Gastroesophageal sphincter (tissue), 4 donors: Measurements from ENCODE around the gene LRRC1. TPM values are rescaled to one million over a fixed set of nuclear protein-coding genes. Genes with fewer than 3 reads are reported as not detected.
A peak's percentile ranks its signal among the peaks of the same experiment; 100 is the strongest.

Experiments used
- ATAC-seq: fragments of 150-250 bp; one replicate; pipeline ENCODE4 v1.9.1; 2016; ENCODE audit warnings: mild to moderate bottlenecking, moderate library complexity
- H3K27ac ChIP-seq, 4 donors: fragments of 200-600 bp; sonication (generic) in 3 of 4; 1 replicate in 3 of 4; 2 replicates in 1 of 4; pipeline ENCODE4 v1.5.1; 2016 to 2019
- H3K27me3 ChIP-seq: fragments of 200-600 bp; sonication (generic); one replicate; pipeline ENCODE4 v1.5.1; 2019
- H3K36me3 ChIP-seq, 2 donors: fragments of 200-600 bp; sonication (generic); one replicate each; pipeline ENCODE4 v1.5.1; 2019; ENCODE audit warnings: control low read depth in 1 of 2
- H3K4me1 ChIP-seq, 3 donors: fragments of 200-600 bp; sonication (generic); 1 replicate in 2 of 3; 2 replicates in 1 of 3; pipeline ENCODE4 v1.5.1; 2016 to 2019; ENCODE audit warnings: control low read depth in 2 of 3
- H3K4me3 ChIP-seq, 2 donors: fragments of 200-600 bp; sonication (generic); one replicate each; pipeline ENCODE4 v1.5.1; 2019; ENCODE audit warnings: mild to moderate bottlenecking in 1 of 2, moderate library complexity in 1 of 2
- H3K9me3 ChIP-seq, 3 donors: fragments of 200-600 bp; sonication (generic); one replicate each; pipeline ENCODE4 v1.5.1; 2017 to 2019; ENCODE audit warnings: control low read depth in 2 of 3
- EP300 ChIP-seq: sonication (generic); formaldehyde crosslinking; IDR thresholded peaks from one replicate; pipeline ENCODE4 v1.6.1; 2017; ENCODE audit warnings: antibody characterized with exemption, mild to moderate bottlenecking
- POLR2A ChIP-seq, 2 donors: fragments of 450-650 bp; IDR thresholded peaks; one replicate each; pipeline ENCODE4 v1.6.1; 2017; ENCODE audit warnings: antibody characterized with exemption in 2 of 2, mild to moderate bottlenecking in 2 of 2, moderate library complexity in 1 of 2
- POLR2AphosphoS5 ChIP-seq: sonication (generic); formaldehyde crosslinking; IDR thresholded peaks from one replicate; pipeline ENCODE4 v1.6.1; 2017; ENCODE audit warnings: antibody characterized with exemption
- WGBS, 2 donors: methylation state at CpG; one replicate each; pipeline ENCODE4 v1.1.5; 2018; ENCODE audit warnings: low coverage in 1 of 2; 5-methylcytosine and 5-hydroxymethylcytosine counted together
- total RNA-seq, 4 donors: library from RNA; depleted of rRNA; stranded (reverse); fragments of >200 nt; gene quantifications; one replicate each; pipeline ENCODE4 v1.1.0, GENCODE V29; 2016
- TF ChIP-seq, protein P1 (sequence below), 4 experiments: fragments of 200-600 bp in 2 of 4; fragments of 450-650 bp in 2 of 4; sonication (generic) in 1 of 4; IDR thresholded peaks; one replicate each; pipeline ENCODE4 v1.5.1; 2017 to 2019; ENCODE audit warnings: antibody characterized with exemption in 4 of 4, mild to moderate bottlenecking in 2 of 4, moderate library complexity in 2 of 4

LRRC1 gene
- total RNA-seq, 4 donors from 2014 or later, result 12.4 to 28.3 (median 15.5) TPM

DNA sequence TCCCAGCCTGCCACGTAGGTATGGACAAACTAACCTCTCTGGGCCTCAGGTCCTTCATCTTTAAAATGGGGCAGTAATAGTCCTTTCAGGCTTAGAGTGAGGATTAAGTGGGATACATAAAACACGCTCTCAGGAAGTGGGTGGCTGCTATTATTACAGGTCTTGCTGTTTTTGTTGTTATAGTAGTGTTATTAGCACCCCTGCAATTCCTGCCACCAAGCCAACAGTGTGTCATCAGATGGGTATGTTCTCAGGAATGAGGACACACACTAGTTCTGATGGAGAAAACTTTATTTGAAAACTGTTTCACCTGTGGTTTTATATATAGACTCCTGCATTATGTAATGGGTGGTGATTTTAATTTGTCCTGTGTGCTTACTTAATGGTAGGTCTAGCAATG, 131.7 kb downstream of the LRRC1 start:
- ATAC-seq, result no peak
- H3K4me1 ChIP-seq, result peaks cover 0 to 32% (median 6%) of the 10 kb centered on the region in 3 donors
- peaks cover 0 to 19% of the 10 kb centered on the region in 2 donors for H3K36me3 ChIP-seq
- no peak overlapping the region for H3K4me3 ChIP-seq
- no peaks in the 10 kb centered on the region for H3K27me3 ChIP-seq
- WGBS, 2 donors, result 75% methylated on average over 2 of the region's 2 CpGs; no CpG with 5 or more reads in 1 of the 2 donors
- no peaks in the 10 kb centered on the region for H3K9me3 ChIP-seq
- peak overlapping the region in 1 of 4 donors; percentile 15 for H3K27ac ChIP-seq
- TF ChIP-seq POLR2AphosphoS5 (no peak), POLR2A (IDR thresholded peaks at IDR 0.05) (no peak), EP300 (no peak)
- TF ChIP-seq, protein P1, sequence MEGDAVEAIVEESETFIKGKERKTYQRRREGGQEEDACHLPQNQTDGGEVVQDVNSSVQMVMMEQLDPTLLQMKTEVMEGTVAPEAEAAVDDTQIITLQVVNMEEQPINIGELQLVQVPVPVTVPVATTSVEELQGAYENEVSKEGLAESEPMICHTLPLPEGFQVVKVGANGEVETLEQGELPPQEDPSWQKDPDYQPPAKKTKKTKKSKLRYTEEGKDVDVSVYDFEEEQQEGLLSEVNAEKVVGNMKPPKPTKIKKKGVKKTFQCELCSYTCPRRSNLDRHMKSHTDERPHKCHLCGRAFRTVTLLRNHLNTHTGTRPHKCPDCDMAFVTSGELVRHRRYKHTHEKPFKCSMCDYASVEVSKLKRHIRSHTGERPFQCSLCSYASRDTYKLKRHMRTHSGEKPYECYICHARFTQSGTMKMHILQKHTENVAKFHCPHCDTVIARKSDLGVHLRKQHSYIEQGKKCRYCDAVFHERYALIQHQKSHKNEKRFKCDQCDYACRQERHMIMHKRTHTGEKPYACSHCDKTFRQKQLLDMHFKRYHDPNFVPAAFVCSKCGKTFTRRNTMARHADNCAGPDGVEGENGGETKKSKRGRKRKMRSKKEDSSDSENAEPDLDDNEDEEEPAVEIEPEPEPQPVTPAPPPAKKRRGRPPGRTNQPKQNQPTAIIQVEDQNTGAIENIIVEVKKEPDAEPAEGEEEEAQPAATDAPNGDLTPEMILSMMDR (IDR thresholded peaks at IDR 0.05), result no peak

DNA sequence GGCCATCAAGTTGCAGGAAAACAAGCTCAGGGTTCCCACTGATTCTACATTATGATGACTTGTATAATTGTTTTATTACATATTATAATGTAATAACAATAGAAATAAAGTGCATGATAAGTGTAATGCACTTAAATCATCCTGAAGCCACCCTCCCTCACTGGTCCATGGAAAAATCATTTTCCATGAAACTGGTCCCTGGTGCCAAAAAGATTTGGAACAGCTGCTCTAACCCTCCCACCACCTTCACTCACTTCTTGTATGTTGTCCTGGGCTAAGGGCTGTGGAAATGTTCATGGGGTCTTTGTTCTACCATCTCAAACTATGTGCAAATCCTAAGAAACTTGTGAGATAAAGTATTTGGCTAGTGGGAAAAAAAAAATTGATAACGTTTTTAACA, 133.8 kb downstream of the LRRC1 start:
- no peaks in the 10 kb centered on the region for H3K27me3 ChIP-seq
- no peak for ATAC-seq
- H3K27ac ChIP-seq, result no peak overlapping the region
- H3K9me3 ChIP-seq, result no peaks in the 10 kb centered on the region
- peaks cover 0 to 32% (median 6%) of the 10 kb centered on the region in 3 donors for H3K4me1 ChIP-seq
- H3K4me3 ChIP-seq, result no peak overlapping the region
- no peak for TF ChIP-seq EP300
- TF ChIP-seq, protein P1 (IDR thresholded peaks at IDR 0.05), result no peak
- no peak for TF ChIP-seq POLR2A (IDR thresholded peaks at IDR 0.05)
- no peak for TF ChIP-seq POLR2AphosphoS5
- WGBS, 2 donors, result 9 to 20% methylated on average over 1 of the region's 1 CpG
- H3K36me3 ChIP-seq, result no peaks in the 10 kb centered on the region

DNA sequence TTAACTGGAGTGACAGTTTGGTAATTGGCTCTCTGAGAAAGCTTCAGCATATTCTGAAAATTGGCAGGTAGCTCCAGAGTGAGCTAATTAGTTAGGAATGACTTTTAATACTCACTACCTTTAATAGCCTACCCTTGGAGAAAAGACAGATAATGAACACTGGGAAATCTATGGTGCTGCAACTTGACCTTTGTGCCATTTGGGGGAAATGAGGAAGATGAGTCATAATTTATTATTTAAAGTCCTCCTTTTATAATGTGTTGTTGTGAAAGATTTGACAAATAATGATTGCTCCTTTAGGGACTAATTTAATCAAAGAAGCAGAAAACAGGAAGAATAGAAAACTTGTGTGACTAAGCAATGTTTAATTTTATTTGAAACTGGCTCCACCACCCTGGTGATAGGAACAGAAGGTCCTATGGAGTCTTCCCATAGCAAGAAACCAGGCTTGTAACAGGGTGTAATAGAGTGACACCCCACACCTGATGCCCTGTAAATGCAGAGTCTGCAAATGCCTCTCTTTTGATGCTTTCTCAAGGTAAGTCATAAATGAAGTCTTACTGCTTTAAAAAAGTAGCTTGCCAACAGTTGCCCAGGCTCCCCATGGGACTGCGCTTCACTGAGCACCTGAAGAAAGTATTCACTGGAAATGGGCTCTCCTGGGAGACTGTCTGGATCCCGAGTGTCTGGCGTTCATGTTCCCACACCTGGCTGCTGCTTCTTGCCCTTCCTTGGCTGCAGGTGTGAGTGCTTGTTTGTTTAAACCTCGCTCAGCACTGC, 134.4 kb downstream of the LRRC1 start:
- WGBS, 2 donors, result no CpG with 5 or more reads among the region's 4 CpGs
- TF ChIP-seq POLR2A (IDR thresholded peaks at IDR 0.05) (no peak), EP300 (no peak), POLR2AphosphoS5 (peak; percentile 30)
- TF ChIP-seq, protein P1 (IDR thresholded peaks at IDR 0.05), result no peak
- H3K36me3 ChIP-seq, result no peaks in the 10 kb centered on the region
- no peak overlapping the region for H3K27ac ChIP-seq
- H3K27me3 ChIP-seq, result no peaks in the 10 kb centered on the region
- peaks cover 0 to 32% (median 6%) of the 10 kb centered on the region in 3 donors for H3K4me1 ChIP-seq
- H3K4me3 ChIP-seq, result no peak overlapping the region
- H3K9me3 ChIP-seq, result no peaks in the 10 kb centered on the region
- peak; percentile 37 for ATAC-seq

DNA sequence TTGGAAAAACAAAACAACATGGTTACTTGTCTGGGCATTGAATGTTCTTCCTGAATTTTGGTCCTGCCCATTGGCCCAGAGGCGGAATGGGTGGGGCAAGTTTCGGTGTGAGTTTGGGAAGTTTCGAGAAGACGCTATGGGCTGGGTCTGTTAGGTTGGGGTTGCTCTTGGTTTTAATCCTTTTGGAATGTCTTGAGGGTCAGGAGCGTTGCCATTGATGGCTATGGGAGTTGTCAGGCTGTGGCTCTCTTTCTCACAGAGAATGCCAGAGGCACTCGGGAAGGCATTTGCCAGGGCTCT, 135.0 kb downstream of the LRRC1 start:
- TF ChIP-seq, protein P1 (IDR thresholded peaks at IDR 0.05), result no peak
- TF ChIP-seq POLR2AphosphoS5, result no peak
- Histone ChIP-seq H3K27ac (no peak overlapping the region), H3K27me3 (no peaks in the 10 kb centered on the region), H3K36me3 (no peaks in the 10 kb centered on the region), H3K4me1 (peaks cover 0 to 32% (median 6%) of the 10 kb centered on the region in 3 donors), H3K4me3 (no peak overlapping the region), H3K9me3 (no peaks in the 10 kb centered on the region)
- ATAC-seq, result no peak
- WGBS, 2 donors, result no CpG with 5 or more reads among the region's 6 CpGs

DNA sequence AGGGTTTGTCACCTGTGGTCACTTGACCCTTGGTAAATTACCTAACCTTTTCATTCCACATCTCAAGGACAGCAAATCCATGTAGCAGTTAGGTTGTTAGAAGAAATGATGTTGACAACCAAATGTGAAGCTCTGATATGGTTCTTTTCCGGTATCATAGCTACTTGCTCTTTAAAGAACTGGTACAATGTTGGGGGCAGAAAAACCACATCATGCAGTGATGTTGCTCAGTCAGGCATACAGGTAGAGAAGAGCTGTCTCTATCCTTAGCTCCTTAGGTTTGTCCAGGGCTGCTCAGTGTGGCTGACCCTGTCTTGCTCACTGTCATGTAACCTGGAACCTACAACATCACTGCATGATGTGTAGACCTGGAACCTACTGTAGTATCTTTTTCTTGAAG, 135.5 kb downstream of the LRRC1 start:
- H3K27ac ChIP-seq, result no peak overlapping the region
- H3K36me3 ChIP-seq, result no peaks in the 10 kb centered on the region
- 100% methylated on average over 1 of the region's 1 CpG; no CpG with 5 or more reads in 1 of the 2 donors for WGBS, 2 donors
- no peaks in the 10 kb centered on the region for H3K9me3 ChIP-seq
- peaks cover 0 to 32% (median 6%) of the 10 kb centered on the region in 3 donors for H3K4me1 ChIP-seq
- TF ChIP-seq POLR2A (IDR thresholded peaks at IDR 0.05) (no peak), POLR2AphosphoS5 (no peak), EP300 (no peak)
- TF ChIP-seq, protein P1 (IDR thresholded peaks at IDR 0.05), result no peak
- no peak overlapping the region for H3K4me3 ChIP-seq
- H3K27me3 ChIP-seq, result no peaks in the 10 kb centered on the region
- ATAC-seq, result no peak
